Gastrocnemius medialis (tissue), 4 donors: ENCODE results near the gene CHRM4.

Experiments
- CTCF ChIP-seq, 5 experiments: fragments of 450-650 bp in 3 of 5; fragments of 200-600 bp in 2 of 5; sonication (generic) in 2 of 5; IDR thresholded peaks in 4 of 5; conservative IDR thresholded peaks in 1 of 5; 1 replicate in 4 of 5; 2 replicates in 1 of 5; pipeline ENCODE4 v1.5.1; 2016 to 2019; ENCODE audit warnings: antibody characterized with exemption in 5 of 5, mild to moderate bottlenecking in 3 of 5, moderate library complexity in 3 of 5
- POLR2A ChIP-seq, 2 donors: fragments of 450-650 bp; IDR thresholded peaks; one replicate each; pipeline ENCODE4 v1.6.1; 2017; ENCODE audit warnings: antibody characterized with exemption in 2 of 2, mild to moderate bottlenecking in 2 of 2, moderate library complexity in 2 of 2

GRCh38 chr11:46407635-46408034 is 16.1 kb upstream of the CHRM4 start:
- TF ChIP-seq CTCF (IDR thresholded peaks at IDR 0.05 in 4 of 5, conservative IDR thresholded peaks at IDR 0.05 in 1 of 5): no peak
- TF ChIP-seq POLR2A (IDR thresholded peaks at IDR 0.05): no peak
